Left ventricle myocardium inferior (tissue), 1 donor: ENCODE measurements around the gene PRKCB. TPM values are rescaled to one million over a fixed set of nuclear protein-coding genes. Genes with fewer than 3 reads are reported as not detected.
"Not testable (repeated sequence)": the region's sequence is repeated elsewhere in the genome, so short reads cannot be mapped to it uniquely, and the experiment has no call there.

Experiments
- DNase-seq: peaks from one replicate; pipeline ENCODE4 v3.0.0-alpha.2; 2020
- H3K27ac ChIP-seq: fragments of 200-600 bp; replicated peaks from 2 replicates; pipeline ENCODE4 v1.8.0; 2021
- H3K27me3 ChIP-seq: fragments of 200-600 bp; 2 replicates; pipeline ENCODE4 v1.8.0; 2021; ENCODE audit warnings: low read depth
- H3K36me3 ChIP-seq: fragments of 200-600 bp; 2 replicates; pipeline ENCODE4 v1.8.0; 2021
- H3K4me1 ChIP-seq: fragments of 200-600 bp; 2 replicates; pipeline ENCODE4 v1.8.0; 2021
- H3K4me3 ChIP-seq: fragments of 200-600 bp; 2 replicates; pipeline ENCODE4 v1.8.0; 2021; ENCODE audit warnings: mild to moderate bottlenecking, moderate library complexity
- H3K9me3 ChIP-seq: fragments of 200-600 bp; replicated peaks from 2 replicates; pipeline ENCODE4 v1.8.0; 2021
- CTCF ChIP-seq: fragments of 200-600 bp; IDR thresholded peaks from 2 replicates; pipeline ENCODE4 v1.8.0; 2021; ENCODE audit warnings: antibody characterized with exemption, mild to moderate bottlenecking, borderline replicate concordance
- intact Hi-C: fragments of 100-400 bp; cut with micrococcal nuclease; formaldehyde crosslinking; loops from one replicate; pipeline ENCODE4 v1.11.0; 2022
- total RNA-seq: library from RNA; stranded (reverse); fragmentation: NEBNext Ultra II Directional; extraction: Animal tissue kit (Norgen Biotek cat#: 25700); gene quantifications from one replicate; pipeline ENCODE4 v1.2.1, GENCODE V29; 2021
- donor health status: DM: no; HTN: yes; CAD: no; lungs with severe emphysema.

PRKCB gene
- total RNA-seq, 1 donor from 2014 or later, result 1.6 TPM

GRCh38 chr16:24013864-24014645 is 178.3 kb downstream of the PRKCB start:
- TF ChIP-seq CTCF, result no peak
- intact Hi-C loops, result no loop called here
- Histone ChIP-seq H3K9me3 (no peaks in the 10 kb centered on the region), H3K4me1 (no peaks in the 10 kb centered on the region), H3K27ac (no peak overlapping the region), H3K36me3 (no peaks in the 10 kb centered on the region), H3K4me3 (no peak overlapping the region), H3K27me3 (peaks cover 81% of the 10 kb centered on the region)
- DNase-seq, result no peak

- H3K27me3 ChIP-seq, result peaks cover 76% of the 10 kb centered on the region
- H3K36me3 ChIP-seq, H3K4me3 ChIP-seq, DNase-seq, H3K4me1 ChIP-seq, H3K9me3 ChIP-seq, H3K27ac ChIP-seq, intact Hi-C loops: not testable (repeated sequence)
Measured at GRCh38 chr16:24014955-24015354, 179.2 kb downstream of the PRKCB start.

- H3K27me3 ChIP-seq, result peaks cover 67% of the 10 kb centered on the region
- no peak overlapping the region for H3K4me3 ChIP-seq
- no peaks in the 10 kb centered on the region for H3K4me1 ChIP-seq
- H3K36me3 ChIP-seq, result no peaks in the 10 kb centered on the region
- no peak for DNase-seq
- TF ChIP-seq CTCF, result no peak
- intact Hi-C loops, result no loop called here
- H3K27ac ChIP-seq, result no peak overlapping the region
- no peaks in the 10 kb centered on the region for H3K9me3 ChIP-seq
Measured at GRCh38 chr16:24015923-24016322, 180.1 kb downstream of the PRKCB start.

GRCh38 chr16:24018485-24018884 is 182.7 kb downstream of the PRKCB start:
- H3K9me3 ChIP-seq, result no peaks in the 10 kb centered on the region
- H3K4me3 ChIP-seq, result no peak overlapping the region
- no peak for DNase-seq
- no peaks in the 10 kb centered on the region for H3K4me1 ChIP-seq
- intact Hi-C loops, result no loop called here
- no peaks in the 10 kb centered on the region for H3K36me3 ChIP-seq
- TF ChIP-seq CTCF, result no peak
- peaks cover 64% of the 10 kb centered on the region for H3K27me3 ChIP-seq
- no peak overlapping the region for H3K27ac ChIP-seq

- no peak overlapping the region for H3K4me3 ChIP-seq
- no peak overlapping the region for H3K27ac ChIP-seq
- no peaks in the 10 kb centered on the region for H3K4me1 ChIP-seq
- no peak for TF ChIP-seq CTCF
- H3K9me3 ChIP-seq, result no peaks in the 10 kb centered on the region
- no peak for DNase-seq
- intact Hi-C loops, result no loop called here
- H3K36me3 ChIP-seq, result no peaks in the 10 kb centered on the region
- H3K27me3 ChIP-seq, result peaks cover 70% of the 10 kb centered on the region
Measured at GRCh38 chr16:24022797-24023196, 187.0 kb downstream of the PRKCB start.

GRCh38 chr16:24023621-24024020 is 187.8 kb downstream of the PRKCB start:
- peaks cover 67% of the 10 kb centered on the region for H3K27me3 ChIP-seq
- no peak overlapping the region for H3K27ac ChIP-seq
- no peaks in the 10 kb centered on the region for H3K9me3 ChIP-seq
- no peaks in the 10 kb centered on the region for H3K4me1 ChIP-seq
- no peak for DNase-seq
- intact Hi-C loops, result no loop called here
- no peak for TF ChIP-seq CTCF
- H3K4me3 ChIP-seq, result no peak overlapping the region
- no peaks in the 10 kb centered on the region for H3K36me3 ChIP-seq
